Right ventricle myocardium inferior (tissue), 1 donor: ENCODE measurements around the gene ATP6V1B1. TPM values are rescaled to one million over a fixed set of nuclear protein-coding genes. Genes with fewer than 3 reads are reported as not detected.

ENCODE experiments used
- ATAC-seq: fragments of 200-7000 bp; cut with Tn5 transposase; one replicate; pipeline ENCODE4 v1.9.1; 2020; ENCODE audit warnings: mild to moderate bottlenecking, moderate library complexity
- DNase-seq: peaks from one replicate; pipeline ENCODE4 v3.0.0; 2021; ENCODE audit errors: missing footprints
- intact Hi-C: fragments of 100-400 bp; cut with DNase I; formaldehyde crosslinking; loops from one replicate; pipeline ENCODE4 v1.11.0; 2022
- total RNA-seq: library from RNA; stranded (reverse); fragmentation: NEBNext Ultra II Directional; extraction: Animal tissue kit (Norgen Biotek cat#: 25700); gene quantifications from one replicate; pipeline ENCODE4 v1.2.1, GENCODE V29; 2021
- donor health status: DM: no; HTN: yes; CAD: no; lungs with severe emphysema.

The ATP6V1B1 gene
- total RNA-seq, 1 donor from 2014 or later, result not detected

- ATAC-seq, result no peak
- intact Hi-C loops, result no loop called here
These were observed 24.4 kb downstream of the ATP6V1B1 start for GRCh38 chr2:70959851-70960832.

GRCh38 chr2:70960833-70961647 is 25.3 kb downstream of the ATP6V1B1 start:
- ATAC-seq (no peak), DNase-seq (no peak)
- intact Hi-C loops, result no loop called here

More at GRCh38 chr2:70959851-70960832, 24.4 kb downstream of the ATP6V1B1 start:
- DNase-seq, result no peak

GRCh38 chr2:70961648-70961994 is 25.9 kb downstream of the ATP6V1B1 start:
- no peak for ATAC-seq
- no peak for DNase-seq
- intact Hi-C loops, result no loop called here

- DNase-seq, result no peak
- no peak for ATAC-seq
- intact Hi-C loops, result no loop called here
These were observed 26.6 kb downstream of the ATP6V1B1 start for GRCh38 chr2:70962211-70962884.

- intact Hi-C loops, result no loop called here
- ATAC-seq (no peak), DNase-seq (no peak)
These were observed 27.5 kb downstream of the ATP6V1B1 start for GRCh38 chr2:70962885-70963878.

- DNase-seq (no peak), ATAC-seq (no peak)
- intact Hi-C loops, result no loop called here
These were observed 28.4 kb downstream of the ATP6V1B1 start for GRCh38 chr2:70964133-70964532.

GRCh38 chr2:70964596-70965386 is 29.1 kb downstream of the ATP6V1B1 start:
- intact Hi-C loops, result loop anchor here (5.0 kb wide), 1 partner anchor 38 kb away; no protein-coding TSS in a partner anchor
- DNase-seq (peak; percentile 83), ATAC-seq (peak; percentile 75)

GRCh38 chr2:70965506-70965905 is 29.8 kb downstream of the ATP6V1B1 start:
- ATAC-seq (no peak), DNase-seq (no peak)
- intact Hi-C loops, result loop anchor here (5.0 kb wide), 1 partner anchor 37 kb away; no protein-coding TSS in a partner anchor

GRCh38 chr2:70966681-70967080 is 31.0 kb downstream of the ATP6V1B1 start:
- intact Hi-C loops, result loop anchor here (5.0 kb wide), 1 partner anchor 36 kb away; no protein-coding TSS in a partner anchor
- ATAC-seq (no peak), DNase-seq (no peak)

- DNase-seq (no peak), ATAC-seq (no peak)
- intact Hi-C loops, result loop anchor here (5.0 kb wide), 1 partner anchor 35 kb away; no protein-coding TSS in a partner anchor
These were observed 31.5 kb downstream of the ATP6V1B1 start for GRCh38 chr2:70967189-70967588.

- ATAC-seq, result no peak
- intact Hi-C loops, result no loop called here
- no peak for DNase-seq
These were observed 38.9 kb downstream of the ATP6V1B1 start for GRCh38 chr2:70974592-70974991.

GRCh38 chr2:70975237-70975636 is 39.5 kb downstream of the ATP6V1B1 start:
- DNase-seq (no peak), ATAC-seq (no peak)
- intact Hi-C loops, result no loop called here

GRCh38 chr2:70977605-70978205 is 42.0 kb downstream of the ATP6V1B1 start:
- intact Hi-C loops, result no loop called here
- ATAC-seq (no peak), DNase-seq (no peak)

GRCh38 chr2:70978341-70979179 is 42.9 kb downstream of the ATP6V1B1 start, which contains the start of gene ANKRD53:
Gene ANKRD53 (plus strand): TSS chr2:70978630. CDS start chr2:70978646, 16 bp downstream.
- DNase-seq (peak; percentile 82), ATAC-seq (peak; percentile 83)
- intact Hi-C loops, result no loop called here

GRCh38 chr2:70979180-70979488 is 43.4 kb downstream of the ATP6V1B1 start:
- no peak for DNase-seq
- no peak for ATAC-seq
- intact Hi-C loops, result no loop called here

- intact Hi-C loops, result no loop called here
- DNase-seq (no peak), ATAC-seq (no peak)
These were observed 43.9 kb downstream of the ATP6V1B1 start for GRCh38 chr2:70979626-70980025.
